AG08396 (cell line): ENCODE results near the gene PTAR1.

Experiments used
- DNase-seq: peaks from one replicate; pipeline ENCODE4 v3.0.0; 2012; ENCODE audit warnings: low spot score, mixed read lengths

The PTAR1 gene

DNA sequence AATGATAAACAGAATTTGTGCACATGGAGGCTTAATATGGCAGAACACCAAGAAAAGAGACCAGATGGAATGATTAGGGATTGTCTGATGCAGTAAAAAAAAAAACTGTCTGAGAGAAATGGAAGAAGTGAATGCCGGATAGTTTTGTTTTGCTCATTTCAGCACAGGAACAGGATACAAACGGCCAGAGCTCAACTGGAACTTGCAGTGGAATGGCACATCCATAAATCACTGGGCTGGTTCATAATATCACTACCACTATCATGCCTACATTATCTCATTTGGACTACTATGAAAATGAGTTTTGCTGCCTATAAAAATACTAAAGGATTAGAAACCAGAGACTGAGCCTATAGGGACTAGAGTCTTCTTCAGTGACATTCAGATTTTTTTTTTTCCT is 9.7 kb downstream of the PTAR1 start:
- DNase-seq: no peak

DNA sequence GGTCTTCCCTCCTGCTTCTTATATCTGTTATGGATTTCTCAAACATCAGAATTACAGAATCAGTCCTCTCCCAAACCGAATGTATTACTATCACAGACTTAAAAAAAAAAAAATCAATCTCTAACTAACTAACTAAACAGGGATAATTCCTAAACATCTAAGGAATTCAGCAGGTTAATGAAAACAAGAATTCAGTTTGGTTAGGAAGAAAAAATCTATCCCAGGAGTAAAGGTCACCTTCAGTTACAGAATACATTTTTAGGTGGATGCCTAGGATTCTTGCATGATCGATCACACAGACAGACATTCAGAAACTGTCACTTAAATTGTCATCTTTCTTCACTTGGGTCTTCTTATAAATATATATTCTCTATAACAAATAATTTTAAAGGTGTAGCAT is 11.5 kb downstream of the PTAR1 start:
- DNase-seq: no peak

DNA sequence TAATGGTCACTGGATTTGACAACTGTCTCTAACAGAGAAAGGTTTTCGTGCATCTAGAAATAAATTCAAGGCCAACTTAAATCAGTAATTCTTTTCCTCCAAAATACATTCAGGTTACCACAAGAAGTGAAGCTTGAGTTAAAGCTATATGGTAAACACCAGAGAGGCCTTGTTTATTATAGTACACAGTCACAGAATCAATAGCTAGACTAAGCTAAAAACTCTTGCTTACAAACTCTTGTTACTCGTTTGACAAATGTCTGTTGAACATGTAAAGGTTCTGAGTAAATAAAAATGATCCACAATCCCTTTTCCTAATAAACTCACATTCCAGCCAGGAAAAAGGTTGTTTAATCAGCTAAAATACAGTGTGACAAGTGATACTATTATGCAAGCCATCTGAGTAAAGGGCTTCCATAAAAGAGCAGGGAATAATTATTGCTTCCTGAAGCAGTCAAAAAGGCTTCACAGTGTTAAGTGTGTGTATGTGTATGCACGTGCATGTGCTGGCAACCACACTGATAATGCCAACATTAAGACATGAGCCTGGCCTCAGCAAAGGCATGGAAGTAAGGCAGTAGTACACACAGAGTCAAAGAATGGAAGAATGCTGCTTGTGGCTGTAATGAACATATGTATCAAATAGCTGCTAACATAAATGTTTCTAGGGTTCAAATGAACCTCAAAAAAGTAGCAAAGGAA is 12.8 kb downstream of the PTAR1 start:
- DNase-seq: no peak

DNA sequence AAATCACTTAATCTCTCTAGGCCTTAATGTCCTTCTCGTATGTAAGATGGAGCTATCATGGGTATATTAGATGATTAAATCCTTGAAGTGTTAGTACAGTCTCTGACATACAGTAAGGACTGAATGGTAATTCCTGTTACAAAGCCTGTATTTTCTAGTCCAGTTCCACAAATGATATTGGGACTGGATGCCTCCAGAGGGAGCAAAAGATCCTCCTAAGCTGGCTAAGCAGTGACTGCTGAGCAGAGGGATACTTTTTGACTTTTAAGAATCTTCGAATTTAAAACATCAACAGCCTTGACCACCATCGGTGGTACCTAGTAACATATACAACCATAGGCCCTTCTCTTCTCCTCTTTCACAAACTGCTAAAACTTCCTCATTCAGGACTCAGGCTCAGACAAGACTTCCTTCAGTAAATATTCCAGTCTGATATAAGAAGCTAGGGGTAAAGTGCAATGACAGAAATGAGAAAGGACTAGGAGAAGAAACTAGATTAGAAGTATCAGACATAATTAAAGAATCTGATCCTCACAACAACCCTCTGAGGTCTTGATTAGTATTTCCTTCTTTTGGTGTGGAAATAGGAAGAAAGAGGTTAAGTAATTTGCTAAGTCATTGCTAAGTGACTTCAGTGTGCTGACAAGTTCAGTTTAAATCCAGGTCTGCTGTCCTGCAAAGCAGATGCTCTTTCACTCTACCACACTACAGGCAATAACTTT is 13.9 kb downstream of the PTAR1 start:
- DNase-seq: peak; percentile 26

DNA sequence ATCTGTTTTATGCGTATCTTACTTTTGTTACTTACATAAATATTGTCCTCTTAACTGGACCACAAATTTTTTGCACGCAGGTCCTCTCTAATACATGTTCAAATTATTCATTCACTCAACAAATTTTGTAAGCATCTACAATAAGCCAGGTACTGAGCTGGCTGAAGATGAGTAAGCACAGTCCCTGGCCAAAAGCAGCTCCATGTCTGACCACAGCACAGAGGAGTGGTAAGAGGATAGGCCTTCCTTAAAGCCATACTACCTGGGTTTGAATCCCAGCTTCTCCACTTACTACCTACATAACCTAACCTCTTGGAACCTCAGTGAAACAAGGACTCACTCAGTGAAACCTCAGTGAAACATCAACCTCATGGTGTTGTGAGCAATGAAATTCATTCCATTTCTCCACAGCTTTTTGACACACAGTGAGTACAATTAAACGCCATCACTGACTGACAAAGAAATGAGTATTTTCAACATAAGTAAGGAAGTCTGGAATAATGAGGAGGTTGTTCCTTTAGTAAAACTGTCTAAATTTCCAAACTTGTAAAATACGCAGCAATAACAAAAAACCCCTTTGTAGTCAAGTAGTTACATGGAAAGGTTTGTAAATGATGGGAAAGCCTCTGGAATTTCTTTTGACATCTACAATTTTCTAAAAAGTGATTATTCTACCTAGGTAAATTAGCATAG is 15.0 kb downstream of the PTAR1 start:
- DNase-seq: no peak

DNA sequence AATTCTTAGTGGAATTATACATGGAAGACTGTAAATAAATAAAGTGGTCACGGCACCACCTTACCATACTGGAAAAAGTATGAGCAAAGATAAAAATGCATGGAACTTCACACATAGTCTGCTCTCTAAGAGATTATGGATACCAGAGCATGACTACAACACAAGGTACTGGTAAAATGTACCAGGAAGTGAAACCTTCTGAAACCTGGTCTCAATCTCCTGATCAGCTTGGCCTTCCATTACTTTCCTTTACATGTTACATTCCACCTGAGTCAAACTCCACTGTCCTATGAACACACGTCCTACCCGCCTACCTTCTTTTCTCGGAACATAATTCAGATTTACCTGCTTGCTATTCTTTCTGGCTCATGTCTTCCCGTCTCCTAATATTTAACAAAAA is 15.9 kb downstream of the PTAR1 start:
- DNase-seq: no peak

DNA sequence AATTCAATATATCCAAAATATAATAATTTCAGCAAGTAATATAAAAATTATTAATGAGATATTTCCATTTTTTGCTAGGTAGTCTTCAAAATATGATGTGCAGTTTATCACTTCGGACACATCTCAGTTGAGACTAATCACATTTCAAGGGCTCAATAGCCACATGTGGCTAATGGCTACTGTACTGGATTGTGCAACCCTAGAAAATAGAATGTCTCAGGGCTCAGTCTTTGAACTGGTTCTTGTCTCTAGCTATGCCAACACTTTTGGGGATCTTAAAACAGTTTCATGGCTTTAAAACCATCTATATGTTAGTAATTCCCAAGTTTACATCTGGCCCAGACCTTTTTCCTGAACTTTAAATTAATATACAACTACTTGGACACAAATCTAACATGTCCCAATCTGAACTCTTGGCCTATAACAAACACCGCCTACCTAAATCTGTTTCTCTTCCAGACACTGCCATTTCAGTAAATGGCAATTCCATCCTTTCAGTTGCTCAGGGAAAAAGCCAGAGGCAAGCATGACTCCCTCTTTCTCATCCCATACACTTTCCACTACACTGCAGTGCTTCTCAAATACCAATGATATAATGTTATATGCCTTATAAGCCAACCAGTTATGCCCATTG is 18.8 kb downstream of the PTAR1 start:
- no peak for DNase-seq

DNA sequence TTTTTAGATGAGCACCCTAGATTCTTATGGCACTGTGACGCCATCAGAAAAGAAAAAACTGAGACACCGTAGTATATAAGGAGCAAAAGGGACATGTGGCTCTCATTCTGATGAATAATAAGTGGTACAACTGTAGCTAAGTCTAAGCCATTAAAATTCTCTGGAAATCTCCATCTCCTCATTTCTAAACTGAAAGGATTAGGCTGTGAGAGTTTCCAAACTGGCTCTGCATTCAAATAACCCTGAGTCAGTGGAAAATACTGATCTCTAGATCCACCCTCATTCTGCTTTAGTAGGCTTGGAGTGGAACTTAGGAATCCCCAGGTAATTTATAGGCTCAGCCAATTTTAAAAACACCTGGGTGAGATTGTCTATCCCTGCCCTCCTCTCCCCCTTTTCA is 28.5 kb downstream of the PTAR1 start:
- DNase-seq: no peak

DNA sequence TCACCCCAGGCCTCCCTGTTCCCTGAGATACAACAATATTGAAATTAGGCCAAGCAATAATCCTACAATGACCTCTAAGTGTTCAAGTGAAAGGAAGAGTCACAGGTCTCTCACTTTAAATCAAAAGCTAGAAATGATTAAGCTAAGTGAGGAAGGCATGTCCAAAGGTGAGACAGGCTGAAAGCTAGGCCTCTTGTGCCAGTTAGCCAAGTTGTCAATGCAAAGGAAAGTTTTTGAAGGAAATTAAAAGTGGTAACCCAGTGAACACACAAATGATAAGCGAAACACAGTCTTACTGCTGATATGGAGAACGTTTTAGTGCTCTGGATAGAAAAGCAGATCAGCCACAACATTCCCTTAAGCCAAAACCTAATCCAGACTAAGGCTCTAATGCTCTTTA is 39.8 kb downstream of the PTAR1 start:
- no peak for DNase-seq

DNA sequence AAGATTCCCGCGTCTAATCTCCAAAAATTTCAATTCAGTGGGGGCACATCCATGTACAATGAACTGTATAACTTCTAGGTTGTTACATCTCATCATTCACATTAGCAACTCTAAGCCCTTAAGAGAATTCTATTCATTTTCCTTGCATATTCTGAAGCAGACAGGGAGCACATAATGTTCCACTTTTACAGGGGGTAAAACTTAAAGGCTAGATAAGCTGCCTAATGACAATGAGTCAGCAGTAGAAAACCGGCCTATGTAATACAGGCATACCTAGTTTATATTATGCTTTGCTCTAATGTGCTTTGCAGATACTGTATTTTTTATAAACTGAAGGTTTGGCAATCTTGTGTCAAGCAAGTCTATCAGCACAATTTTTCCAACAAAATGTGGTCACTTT is 40.4 kb downstream of the PTAR1 start:
- DNase-seq: no peak

DNA sequence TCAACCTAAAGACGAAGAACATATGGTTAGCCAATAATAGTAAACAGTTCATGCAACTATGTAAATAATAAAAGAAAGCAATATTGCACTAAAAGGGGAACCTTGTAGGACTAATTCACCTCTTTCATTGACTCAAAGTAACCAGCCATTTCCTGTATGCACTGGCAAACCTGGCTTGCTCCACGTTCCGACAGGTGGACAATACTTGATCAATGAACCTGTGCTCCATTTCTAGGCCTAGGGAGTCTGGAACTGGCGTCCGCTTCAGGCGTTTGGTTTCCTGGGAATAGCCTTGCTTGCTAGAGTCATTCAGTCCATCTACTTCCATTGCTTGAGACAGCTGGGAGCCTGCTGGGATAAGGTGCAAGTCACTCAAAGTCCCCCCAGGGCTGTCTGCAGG is 41.6 kb downstream of the PTAR1 start:
- DNase-seq: no peak

DNA sequence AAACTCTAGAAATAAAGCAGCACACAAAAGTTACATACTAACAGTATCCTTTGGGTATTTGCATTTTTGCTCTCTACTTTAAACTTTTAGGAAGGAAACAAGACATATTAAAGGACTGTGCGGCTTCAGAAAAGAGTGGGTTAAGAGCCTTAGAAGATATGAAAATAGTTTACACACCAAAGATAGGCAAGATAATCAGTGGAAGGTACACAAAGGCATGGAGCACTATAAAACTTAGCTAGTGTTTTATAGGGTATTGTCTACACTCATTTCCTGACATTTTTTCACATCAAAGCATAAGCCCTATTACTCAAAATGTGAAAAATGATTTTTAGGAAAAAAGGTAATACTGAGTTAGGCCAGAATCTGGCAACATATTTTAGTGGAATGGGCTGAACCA is 44.0 kb downstream of the PTAR1 start:
- DNase-seq: no peak

DNA sequence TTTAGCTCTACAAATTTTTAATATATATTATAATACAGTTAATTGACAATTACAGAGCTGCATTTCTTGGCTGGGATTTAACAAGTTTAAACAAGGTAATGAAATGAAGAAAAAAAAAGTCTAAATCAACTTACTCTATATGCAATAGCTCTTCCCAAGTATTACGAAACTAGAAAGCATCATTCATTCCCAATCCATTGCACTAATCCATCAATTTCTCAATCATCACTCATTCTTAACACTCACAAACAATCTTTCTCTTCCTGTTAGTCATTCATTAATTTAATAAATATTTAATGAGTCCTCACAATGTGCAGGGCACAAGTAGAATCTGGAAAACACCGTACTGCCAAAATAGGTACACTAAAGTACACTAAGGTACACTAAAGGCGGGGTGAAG is 44.7 kb downstream of the PTAR1 start:
- no peak for DNase-seq

DNA sequence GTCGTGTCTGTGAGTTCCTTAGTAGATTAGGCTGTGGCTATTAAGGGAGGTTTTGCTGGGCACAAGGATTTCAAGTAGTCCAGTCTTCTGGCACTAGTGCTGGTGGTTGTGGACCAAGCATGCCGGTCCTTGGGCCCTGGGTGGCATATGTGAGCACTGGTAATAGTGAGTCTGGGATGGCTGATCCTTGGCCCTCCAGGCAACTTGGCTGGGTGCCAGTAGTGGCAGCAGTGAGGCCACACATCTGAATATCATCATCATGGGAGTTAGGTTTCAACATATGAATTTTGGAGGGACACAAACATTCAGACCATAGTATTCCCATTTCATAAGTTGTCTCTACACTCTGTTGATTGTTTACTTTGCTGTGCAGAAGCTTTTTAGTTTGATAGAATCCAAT is 62.3 kb downstream of the PTAR1 start:
- no peak for DNase-seq

DNA sequence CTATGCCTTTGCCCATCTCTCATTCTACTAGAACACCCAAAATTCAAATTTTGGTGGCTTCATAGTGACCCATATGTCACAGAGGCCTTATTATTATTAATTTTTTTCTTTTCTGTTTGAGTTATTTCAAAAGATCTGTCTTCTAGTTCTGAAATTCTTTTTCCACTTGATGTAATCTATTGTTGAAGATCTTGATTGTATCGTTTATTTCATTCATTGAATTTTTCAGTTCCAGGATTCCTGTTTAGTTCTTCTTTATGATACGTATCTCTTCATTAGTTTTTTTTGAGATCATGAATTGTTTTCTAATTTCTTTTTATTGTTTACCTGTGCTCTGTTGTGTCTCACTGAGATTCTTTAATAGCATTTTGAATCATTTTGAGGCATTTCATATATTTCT is 63.0 kb downstream of the PTAR1 start:
- DNase-seq: no peak

DNA sequence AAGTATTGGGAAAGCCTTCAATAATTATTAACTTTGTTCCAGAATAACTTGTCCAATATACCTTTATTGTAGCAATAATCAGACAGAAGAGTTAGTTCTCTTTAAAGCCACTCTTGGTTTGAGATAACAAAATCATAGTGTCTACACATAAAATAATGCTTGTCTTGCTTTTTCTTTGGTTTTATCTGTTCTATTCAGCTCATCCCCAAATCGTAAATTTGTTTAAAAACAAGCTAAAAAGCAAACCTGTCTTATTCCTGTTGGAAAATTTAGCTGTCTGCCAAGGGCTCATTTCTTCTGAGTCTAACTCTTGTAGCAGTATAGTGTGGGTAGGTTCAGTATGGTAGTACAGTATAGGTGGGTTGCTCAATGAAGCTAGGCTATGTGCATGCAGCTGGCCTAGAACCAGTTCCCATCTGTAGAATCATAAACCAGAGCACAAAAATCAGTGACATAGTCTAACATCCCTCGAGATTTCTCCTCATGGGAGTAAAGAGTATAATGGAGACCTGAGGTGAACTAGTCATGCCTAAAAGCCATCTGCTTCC is 69.7 kb downstream of the PTAR1 start:
- DNase-seq: no peak

DNA sequence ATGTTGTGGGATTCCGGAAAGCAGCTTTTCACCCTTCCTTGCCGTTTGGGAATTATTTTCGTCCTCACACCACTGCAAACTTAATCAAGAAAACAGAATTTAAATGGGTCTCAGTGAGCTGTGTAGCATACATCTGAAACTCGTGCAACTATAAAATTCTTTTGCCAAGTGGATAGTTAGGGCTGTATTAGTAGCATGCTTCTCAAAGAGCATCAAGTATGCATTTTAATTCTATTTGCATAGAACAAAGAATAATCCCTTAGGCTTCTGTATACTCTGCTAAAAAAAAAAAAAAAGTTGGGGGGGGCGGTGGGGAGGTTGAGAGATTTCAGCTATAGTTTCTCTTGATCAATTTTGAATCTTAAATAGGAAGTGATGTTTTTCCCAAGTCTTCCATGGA is 75.9 kb downstream of the PTAR1 start:
- no peak for DNase-seq

DNA sequence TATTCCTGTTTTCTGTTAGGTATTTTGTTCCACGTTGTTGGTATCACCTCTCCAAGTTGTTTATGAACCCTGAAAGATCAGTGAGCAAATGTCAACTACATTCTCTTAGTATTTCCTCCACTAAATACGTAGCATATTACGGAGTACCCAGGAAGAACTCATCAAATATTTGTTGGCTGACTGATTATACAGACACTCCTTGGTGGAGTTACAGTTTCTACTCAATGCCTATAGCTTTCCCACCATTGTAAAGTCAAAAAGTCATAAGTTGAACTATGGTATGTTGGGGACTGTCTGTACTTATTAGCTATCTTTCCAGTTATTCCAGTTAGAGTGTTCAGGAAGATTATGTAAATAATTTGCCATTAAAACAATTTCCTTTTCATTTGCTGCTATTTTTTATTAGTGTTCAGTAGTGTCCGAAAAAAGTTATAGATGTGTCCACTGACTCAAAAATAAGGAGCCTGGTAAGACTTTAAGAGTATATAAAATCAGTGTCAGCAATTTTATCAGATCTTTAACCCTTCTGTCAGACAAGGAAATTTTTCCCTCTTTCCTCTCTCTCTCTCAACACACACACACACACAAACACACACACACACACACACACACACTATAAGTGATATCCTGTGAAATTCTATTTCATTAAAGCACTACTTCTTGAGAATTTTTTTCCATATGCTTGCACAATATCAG is 80.8 kb downstream of the PTAR1 start:
- no peak for DNase-seq

DNA sequence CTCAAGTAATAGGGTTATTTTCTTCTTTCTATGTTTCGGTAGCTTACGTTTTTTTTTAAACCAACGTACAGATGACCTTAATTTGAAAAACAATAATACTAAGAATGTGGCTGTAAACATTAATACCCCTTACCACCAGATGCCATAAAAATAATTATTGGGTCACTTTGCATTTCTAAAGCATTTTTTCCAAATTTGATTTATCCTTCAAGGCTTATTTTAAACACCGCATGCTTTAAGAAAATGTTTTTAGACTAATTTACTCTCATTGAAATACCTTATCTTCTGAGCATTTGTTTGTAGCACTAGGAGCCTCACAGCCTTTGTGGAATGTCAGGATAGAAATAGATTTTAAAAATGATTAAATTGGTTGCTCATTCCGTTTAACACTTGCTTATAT is 81.9 kb downstream of the PTAR1 start:
- no peak for DNase-seq

DNA sequence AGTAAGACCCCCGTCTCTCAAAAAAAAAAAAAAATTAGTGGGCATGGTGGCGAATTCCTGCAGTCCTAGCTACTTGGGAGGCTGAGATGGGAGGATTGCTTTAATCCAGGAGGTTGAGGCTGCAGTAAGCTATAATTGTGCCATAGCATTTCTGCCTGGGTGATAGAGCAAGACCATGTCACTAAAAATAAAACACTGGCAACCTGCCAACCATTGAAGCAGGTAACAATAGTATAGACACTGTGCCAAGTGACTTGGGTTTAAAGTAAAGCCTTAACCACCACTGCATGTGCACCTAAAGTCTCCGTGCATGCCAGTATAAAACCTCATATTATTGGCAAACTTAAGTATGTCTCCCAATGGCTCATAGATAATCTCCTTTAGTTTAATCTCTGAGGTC is 84.2 kb downstream of the PTAR1 start:
- DNase-seq: no peak

DNA sequence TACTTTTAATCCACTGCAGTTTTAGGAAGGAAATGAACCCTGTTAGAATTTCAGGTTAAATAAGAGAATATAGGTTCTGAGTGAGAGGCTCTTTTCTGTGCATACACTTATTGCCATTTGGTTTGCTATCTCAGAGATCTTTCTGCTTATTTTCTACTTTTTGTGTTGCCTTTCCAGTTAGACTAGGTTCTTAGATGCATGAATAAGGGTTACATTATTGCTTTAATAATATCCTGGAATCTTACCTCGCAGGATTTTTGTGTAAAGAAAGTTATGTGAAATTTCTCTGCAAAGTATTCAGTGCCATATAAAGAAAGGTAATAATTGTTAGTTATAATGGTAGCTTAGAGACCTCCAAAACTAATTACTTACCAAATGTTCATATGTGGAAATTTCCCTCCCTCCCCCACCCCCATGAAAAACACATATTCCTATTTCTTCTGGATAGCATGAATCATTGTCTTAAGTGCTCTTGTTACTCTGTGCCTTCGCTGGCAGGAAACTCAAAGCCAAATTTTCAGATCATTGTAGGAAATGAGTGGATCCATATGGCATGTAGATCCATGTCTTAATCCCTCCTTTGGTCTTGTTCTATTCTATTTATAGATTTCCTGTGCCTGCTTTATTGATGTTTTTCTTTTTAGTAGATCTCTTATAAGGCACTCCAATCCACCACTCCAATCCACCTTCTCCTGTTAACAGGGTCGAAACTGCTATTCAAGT is 84.9 kb downstream of the PTAR1 start:
- DNase-seq: peak; percentile 36
